Suprapubic skin (tissue), 4 donors: ENCODE data around the gene ZFAND3. TPM values are rescaled to one million over a fixed set of nuclear protein-coding genes. Genes with fewer than 3 reads are reported as not detected.

ENCODE experiments used
- DNase-seq, 2 donors: peaks; one replicate each; pipeline ENCODE4 v3.0.0-alpha.2; 2019; ENCODE audit warnings: low spot score in 2 of 2
- H3K27ac ChIP-seq: fragments of 200-600 bp; sonication (generic); one replicate; pipeline ENCODE4 v1.5.1; 2019
- H3K27me3 ChIP-seq: fragments of 200-600 bp; sonication (generic); one replicate; pipeline ENCODE4 v1.5.1; 2019
- H3K36me3 ChIP-seq: fragments of 200-600 bp; sonication (generic); one replicate; pipeline ENCODE4 v1.5.1; 2019
- H3K4me1 ChIP-seq: fragments of 200-600 bp; sonication (generic); one replicate; pipeline ENCODE4 v1.5.1; 2019
- H3K4me3 ChIP-seq: fragments of 200-600 bp; sonication (generic); one replicate; pipeline ENCODE4 v1.5.1; 2019; ENCODE audit warnings: mild to moderate bottlenecking
- H3K9me3 ChIP-seq: fragments of 200-600 bp; sonication (generic); one replicate; pipeline ENCODE4 v1.5.1; 2019
- CTCF ChIP-seq, 2 donors: fragments of 200-600 bp in 1 of 2; fragments of 450-650 bp in 1 of 2; sonication (generic) in 1 of 2; IDR thresholded peaks; one replicate each; pipeline ENCODE4 v1.5.1; 2016 to 2019; ENCODE audit warnings: antibody characterized with exemption in 2 of 2, mild to moderate bottlenecking in 1 of 2, moderate library complexity in 1 of 2
- EP300 ChIP-seq: sonication (generic); formaldehyde crosslinking; IDR thresholded peaks from one replicate; pipeline ENCODE4 v1.6.1; 2017; ENCODE audit warnings: antibody characterized with exemption
- POLR2A ChIP-seq, 2 donors: fragments of 450-650 bp; IDR thresholded peaks; one replicate each; pipeline ENCODE4 v1.6.1; 2017; ENCODE audit warnings: antibody characterized with exemption in 2 of 2, mild to moderate bottlenecking in 2 of 2, moderate library complexity in 2 of 2
- POLR2AphosphoS5 ChIP-seq, 3 donors: sonication (generic); formaldehyde crosslinking; IDR thresholded peaks; one replicate each; pipeline ENCODE4 v1.6.1; 2017; ENCODE audit warnings: antibody characterized with exemption in 3 of 3
- WGBS: methylation state at CpG from one replicate; pipeline ENCODE4 v1.1.5; 2018; 5-methylcytosine and 5-hydroxymethylcytosine counted together
- total RNA-seq, 4 donors: library from RNA; depleted of rRNA; stranded (reverse); fragments of >200 nt; gene quantifications; one replicate each; pipeline ENCODE4 v1.1.0, GENCODE V29; 2016

Gene ZFAND3
- total RNA-seq, 4 donors from 2014 or later = 31.1 to 41.0 (median 36.3) TPM

GRCh38 chr6:37835923-37836322 is 16.4 kb downstream of the ZFAND3 start:
- Histone ChIP-seq H3K9me3 (no peaks in the 10 kb centered on the region), H3K36me3 (peaks cover 4% of the 10 kb centered on the region), H3K27ac (no peak overlapping the region), H3K4me1 (peaks cover 8% of the 10 kb centered on the region), H3K4me3 (no peak overlapping the region), H3K27me3 (no peaks in the 10 kb centered on the region)
- 95% methylated on average over 2 of the region's 2 CpGs for WGBS
- DNase-seq = no peak
- no peak for TF ChIP-seq POLR2A (IDR thresholded peaks at IDR 0.05)
- TF ChIP-seq CTCF (IDR thresholded peaks at IDR 0.05) = no peak
- no peak for TF ChIP-seq POLR2AphosphoS5 (IDR thresholded peaks at IDR 0.05)
- no peak for TF ChIP-seq EP300

GRCh38 chr6:37838219-37838921 is 18.8 kb downstream of the ZFAND3 start:
- H3K27me3 ChIP-seq = no peaks in the 10 kb centered on the region
- WGBS = 93% methylated on average over 3 of the region's 3 CpGs
- peaks cover 4% of the 10 kb centered on the region for H3K36me3 ChIP-seq
- H3K4me3 ChIP-seq = no peak overlapping the region
- no peaks in the 10 kb centered on the region for H3K9me3 ChIP-seq
- peaks cover 4% of the 10 kb centered on the region for H3K4me1 ChIP-seq
- DNase-seq = no peak
- TF ChIP-seq POLR2AphosphoS5 (IDR thresholded peaks at IDR 0.05) (no peak), EP300 (no peak), CTCF (IDR thresholded peaks at IDR 0.05) (no peak), POLR2A (IDR thresholded peaks at IDR 0.05) (no peak)
- no peak overlapping the region for H3K27ac ChIP-seq

GRCh38 chr6:37840143-37840939 is 20.8 kb downstream of the ZFAND3 start:
- WGBS = 99% methylated on average over 8 of the region's 8 CpGs
- H3K27me3 ChIP-seq = no peaks in the 10 kb centered on the region
- peaks cover 13% of the 10 kb centered on the region for H3K4me1 ChIP-seq
- no peaks in the 10 kb centered on the region for H3K9me3 ChIP-seq
- DNase-seq = no peak
- H3K4me3 ChIP-seq = no peak overlapping the region
- H3K27ac ChIP-seq = no peak overlapping the region
- no peaks in the 10 kb centered on the region for H3K36me3 ChIP-seq
- TF ChIP-seq EP300 = no peak
- TF ChIP-seq POLR2AphosphoS5 (IDR thresholded peaks at IDR 0.05) = no peak
- TF ChIP-seq CTCF (IDR thresholded peaks at IDR 0.05) = no peak
- TF ChIP-seq POLR2A (IDR thresholded peaks at IDR 0.05) = no peak

- peaks cover 19% of the 10 kb centered on the region for H3K4me1 ChIP-seq
- H3K27me3 ChIP-seq = no peaks in the 10 kb centered on the region
- no peak overlapping the region for H3K4me3 ChIP-seq
- no peaks in the 10 kb centered on the region for H3K9me3 ChIP-seq
- no peak overlapping the region for H3K27ac ChIP-seq
- 78% methylated on average over 1 of the region's 1 CpG for WGBS
- no peak for DNase-seq
- H3K36me3 ChIP-seq = no peaks in the 10 kb centered on the region
- no peak for TF ChIP-seq CTCF (IDR thresholded peaks at IDR 0.05)
- TF ChIP-seq POLR2A (IDR thresholded peaks at IDR 0.05) = no peak
- TF ChIP-seq POLR2AphosphoS5 (IDR thresholded peaks at IDR 0.05) = no peak
- TF ChIP-seq EP300 = no peak
Observed at GRCh38 chr6:37840940-37841300, 21.4 kb downstream of the ZFAND3 start.
